Liver (tissue), 3 donors: ENCODE data around the gene ZBP1.
"Not testable (repeated sequence)": the region's sequence is repeated elsewhere in the genome, so short reads cannot be mapped to it uniquely, and the experiment has no call there.

Experiments
- CTCF ChIP-seq: fragments of 150-350 bp; IDR thresholded peaks from 2 replicates; pipeline ENCODE4 v1.5.1; 2017; ENCODE audit warnings: improper control_type of control experiment, low read depth, low read length; ENCODE audit not compliant: missing input control
- JUND ChIP-seq, 2 donors: IDR thresholded peaks; 2 replicates each; pipeline ENCODE4 v1.6.1; 2016; ENCODE audit warnings: antibody characterized with exemption in 2 of 2
- REST ChIP-seq: IDR thresholded peaks from 2 replicates; pipeline ENCODE4 v1.6.1; 2016; ENCODE audit warnings: antibody characterized with exemption, mild to moderate bottlenecking
- SP1 ChIP-seq: IDR thresholded peaks from 2 replicates; pipeline ENCODE4 v1.6.1; 2018; ENCODE audit warnings: antibody characterized with exemption, mild to moderate bottlenecking
- YY1 ChIP-seq: IDR thresholded peaks from 2 replicates; pipeline ENCODE4 v1.6.1; 2016; ENCODE audit warnings: antibody characterized with exemption, mild to moderate bottlenecking
- TF ChIP-seq, protein P1 (sequence below): IDR thresholded peaks from 2 replicates; pipeline ENCODE4 v1.6.1; 2016; ENCODE audit warnings: antibody characterized with exemption
- TF ChIP-seq, protein P2 (sequence below): IDR thresholded peaks from 2 replicates; pipeline ENCODE4 v1.6.1; 2016; ENCODE audit warnings: antibody characterized with exemption
- donor health status: healthy.
- donor health status: healthy.

- not testable (repeated sequence) for TF ChIP-seq CTCF; JUND (IDR thresholded peaks at IDR 0.05); YY1; SP1; REST
- TF ChIP-seq, protein P1, sequence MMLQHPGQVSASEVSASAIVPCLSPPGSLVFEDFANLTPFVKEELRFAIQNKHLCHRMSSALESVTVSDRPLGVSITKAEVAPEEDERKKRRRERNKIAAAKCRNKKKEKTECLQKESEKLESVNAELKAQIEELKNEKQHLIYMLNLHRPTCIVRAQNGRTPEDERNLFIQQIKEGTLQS: not testable (repeated sequence)
- TF ChIP-seq, protein P2, sequence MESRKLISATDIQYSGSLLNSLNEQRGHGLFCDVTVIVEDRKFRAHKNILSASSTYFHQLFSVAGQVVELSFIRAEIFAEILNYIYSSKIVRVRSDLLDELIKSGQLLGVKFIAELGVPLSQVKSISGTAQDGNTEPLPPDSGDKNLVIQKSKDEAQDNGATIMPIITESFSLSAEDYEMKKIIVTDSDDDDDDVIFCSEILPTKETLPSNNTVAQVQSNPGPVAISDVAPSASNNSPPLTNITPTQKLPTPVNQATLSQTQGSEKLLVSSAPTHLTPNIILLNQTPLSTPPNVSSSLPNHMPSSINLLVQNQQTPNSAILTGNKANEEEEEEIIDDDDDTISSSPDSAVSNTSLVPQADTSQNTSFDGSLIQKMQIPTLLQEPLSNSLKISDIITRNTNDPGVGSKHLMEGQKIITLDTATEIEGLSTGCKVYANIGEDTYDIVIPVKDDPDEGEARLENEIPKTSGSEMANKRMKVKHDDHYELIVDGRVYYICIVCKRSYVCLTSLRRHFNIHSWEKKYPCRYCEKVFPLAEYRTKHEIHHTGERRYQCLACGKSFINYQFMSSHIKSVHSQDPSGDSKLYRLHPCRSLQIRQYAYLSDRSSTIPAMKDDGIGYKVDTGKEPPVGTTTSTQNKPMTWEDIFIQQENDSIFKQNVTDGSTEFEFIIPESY: not testable (repeated sequence)
Measured at GRCh38 chr20:57628962-57629308, 8.7 kb upstream of the ZBP1 start.
